ENCODE results near the gene TMEM45B. TPM values are rescaled to one million over a fixed set of nuclear protein-coding genes. Genes with fewer than 3 reads are reported as not detected.
"Not testable (repeated sequence)": the region's sequence is repeated elsewhere in the genome, so short reads cannot be mapped to it uniquely, and the experiment has no call there.

TMEM45B gene
- total and polyA plus RNA-seq, 2 donors (not counting 1 experiment from before 2014, with no cell fraction given) = not detected

DNA sequence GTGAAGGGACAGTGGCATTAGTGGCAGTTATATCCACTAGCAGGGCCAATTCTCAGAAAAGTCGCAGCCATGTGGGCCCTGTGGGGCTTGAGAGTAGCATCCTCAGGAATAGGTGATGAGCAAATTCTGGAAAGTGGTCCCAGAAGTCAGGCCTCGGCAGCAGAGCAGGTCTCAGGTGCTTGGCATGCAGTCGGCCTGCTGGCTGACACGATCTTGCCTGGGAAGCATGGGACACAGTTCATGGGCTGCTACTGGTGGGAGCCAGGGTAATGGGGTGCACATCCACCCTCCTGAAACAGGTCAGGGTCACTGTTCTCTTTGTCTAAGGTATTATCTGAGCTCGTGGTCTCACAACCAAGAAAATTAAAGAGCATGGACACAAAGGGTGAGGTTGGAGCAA is 36.8 kb upstream of the TMEM45B start:
- Histone ChIP-seq H3K27ac (ENCODE audit: insufficient read depth, low read length) (no peak overlapping the region), H4K20me1 (ENCODE audit: control insufficient read depth, extremely low read depth, insufficient read depth, low read length) (no peaks in the 10 kb centered on the region), H3K79me2 (ENCODE audit: control insufficient read depth, insufficient read depth, low read length) (no peaks in the 10 kb centered on the region), H3K4me2 (ENCODE audit: extremely low read depth, insufficient read depth, low read length) (no peak overlapping the region), H2AFZ (ENCODE audit: low read length) (no peak overlapping the region), H3K9me3 (ENCODE audit: control insufficient read depth, insufficient read depth, low read depth, low read length) (no peaks in the 10 kb centered on the region), H3K4me1 (ENCODE audit: control insufficient read depth, extremely low read depth, insufficient read depth, low read length) (no peaks in the 10 kb centered on the region), H3K4me3 (replicated peaks in 1 of 4; ENCODE audit: control extremely low read depth in 1 of 4, insufficient read depth in 1 of 4, low read depth in 3 of 4, low read length in 4 of 4) (no peak overlapping the region), H3K36me3 (ENCODE audit: control insufficient read depth, insufficient read depth, low read length) (no peaks in the 10 kb centered on the region), H3K27me3 (ENCODE audit: control insufficient read depth, insufficient read depth, low read length) (peaks cover 4% of the 10 kb centered on the region), H3K9ac (ENCODE audit: insufficient read depth, low read length) (no peak overlapping the region)
- TF ChIP-seq, protein P1, sequence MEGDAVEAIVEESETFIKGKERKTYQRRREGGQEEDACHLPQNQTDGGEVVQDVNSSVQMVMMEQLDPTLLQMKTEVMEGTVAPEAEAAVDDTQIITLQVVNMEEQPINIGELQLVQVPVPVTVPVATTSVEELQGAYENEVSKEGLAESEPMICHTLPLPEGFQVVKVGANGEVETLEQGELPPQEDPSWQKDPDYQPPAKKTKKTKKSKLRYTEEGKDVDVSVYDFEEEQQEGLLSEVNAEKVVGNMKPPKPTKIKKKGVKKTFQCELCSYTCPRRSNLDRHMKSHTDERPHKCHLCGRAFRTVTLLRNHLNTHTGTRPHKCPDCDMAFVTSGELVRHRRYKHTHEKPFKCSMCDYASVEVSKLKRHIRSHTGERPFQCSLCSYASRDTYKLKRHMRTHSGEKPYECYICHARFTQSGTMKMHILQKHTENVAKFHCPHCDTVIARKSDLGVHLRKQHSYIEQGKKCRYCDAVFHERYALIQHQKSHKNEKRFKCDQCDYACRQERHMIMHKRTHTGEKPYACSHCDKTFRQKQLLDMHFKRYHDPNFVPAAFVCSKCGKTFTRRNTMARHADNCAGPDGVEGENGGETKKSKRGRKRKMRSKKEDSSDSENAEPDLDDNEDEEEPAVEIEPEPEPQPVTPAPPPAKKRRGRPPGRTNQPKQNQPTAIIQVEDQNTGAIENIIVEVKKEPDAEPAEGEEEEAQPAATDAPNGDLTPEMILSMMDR (conservative IDR thresholded peaks at IDR 0.05 in 1 of 2, IDR thresholded peaks at IDR 0.05 in 1 of 2; ENCODE audit: low read depth in 1 of 2, low read length in 2 of 2) = no peak
- TF ChIP-seq EZH2 (IDR thresholded peaks at IDR 0.05; ENCODE audit: low read length, missing control alignments) = no peak
- no peak for DNase-seq (ENCODE audit: low read depth in 2 of 2)

DNA sequence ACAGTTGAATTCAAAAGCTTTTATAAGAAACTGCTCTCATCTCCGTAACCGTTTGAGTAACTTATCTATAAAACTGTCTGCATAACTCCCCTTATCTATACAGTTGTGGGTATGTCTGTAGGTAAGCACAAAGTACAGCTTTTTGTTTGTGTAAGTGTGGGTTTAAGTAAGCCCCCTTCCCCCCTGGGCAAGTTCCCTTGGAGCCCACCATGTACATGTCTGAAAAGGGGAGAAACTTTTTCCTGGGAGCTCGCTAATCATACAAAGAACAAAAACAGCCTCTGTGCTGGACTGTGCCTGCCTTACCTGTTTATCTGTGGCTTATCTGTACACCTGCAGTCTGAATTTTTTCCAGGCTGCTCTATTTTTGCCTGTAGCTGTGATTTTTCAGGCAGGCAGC is 36.3 kb upstream of the TMEM45B start:
- Histone ChIP-seq H3K27ac (ENCODE audit: insufficient read depth, low read length) (no peak overlapping the region), H3K36me3 (ENCODE audit: control insufficient read depth, insufficient read depth, low read length) (no peaks in the 10 kb centered on the region), H3K79me2 (ENCODE audit: control insufficient read depth, insufficient read depth, low read length) (no peaks in the 10 kb centered on the region), H3K9ac (ENCODE audit: insufficient read depth, low read length) (no peak overlapping the region), H2AFZ (ENCODE audit: low read length) (no peak overlapping the region), H3K4me3 (replicated peaks in 1 of 4; ENCODE audit: control extremely low read depth in 1 of 4, insufficient read depth in 1 of 4, low read depth in 3 of 4, low read length in 4 of 4) (no peak overlapping the region), H3K9me3 (ENCODE audit: control insufficient read depth, insufficient read depth, low read depth, low read length) (no peaks in the 10 kb centered on the region), H4K20me1 (ENCODE audit: control insufficient read depth, extremely low read depth, insufficient read depth, low read length) (no peaks in the 10 kb centered on the region), H3K27me3 (ENCODE audit: control insufficient read depth, insufficient read depth, low read length) (peaks cover 4% of the 10 kb centered on the region), H3K4me1 (ENCODE audit: control insufficient read depth, extremely low read depth, insufficient read depth, low read length) (no peaks in the 10 kb centered on the region), H3K4me2 (ENCODE audit: extremely low read depth, insufficient read depth, low read length) (no peak overlapping the region)
- DNase-seq (ENCODE audit: low read depth in 2 of 2) = no peak
- TF ChIP-seq, protein P1 (conservative IDR thresholded peaks at IDR 0.05 in 1 of 2, IDR thresholded peaks at IDR 0.05 in 1 of 2; ENCODE audit: low read depth in 1 of 2, low read length in 2 of 2) = no peak
- TF ChIP-seq EZH2 (IDR thresholded peaks at IDR 0.05; ENCODE audit: low read length, missing control alignments) = no peak

DNA sequence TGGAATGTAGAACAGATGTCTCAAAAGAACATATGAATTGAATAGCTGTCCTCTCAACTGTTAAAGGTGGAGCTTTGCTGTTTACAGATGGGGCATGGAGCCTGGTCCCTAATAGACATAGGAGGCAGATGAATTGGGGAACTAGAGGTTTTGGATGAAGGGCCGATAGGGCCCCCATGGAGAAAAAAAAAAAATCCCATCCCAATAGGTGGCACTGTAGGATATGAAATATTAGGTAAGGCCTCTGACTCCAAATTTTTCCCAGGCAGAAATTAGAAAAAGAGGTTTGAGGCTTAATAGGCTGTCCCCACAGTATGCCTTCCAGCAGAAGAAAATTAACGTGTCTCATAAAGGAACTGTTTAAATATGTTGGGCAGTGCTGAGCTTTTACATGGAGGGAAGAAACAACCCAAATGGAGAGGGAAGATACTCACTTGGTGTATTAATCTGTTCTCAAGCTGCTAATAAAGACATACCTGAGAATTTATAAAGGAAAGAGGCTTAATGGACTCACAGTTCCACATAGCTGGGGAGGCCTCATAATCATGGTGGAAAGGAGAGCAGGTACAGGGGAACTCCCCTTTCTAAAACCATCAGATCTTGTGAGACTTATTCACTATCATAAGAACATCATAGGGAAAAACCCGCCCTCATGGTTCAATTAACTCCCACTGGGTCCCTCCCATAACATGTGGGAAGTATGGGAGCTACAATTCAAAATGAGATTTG is 30.1 kb upstream of the TMEM45B start:
- no peak overlapping the region for H3K9ac ChIP-seq (ENCODE audit: insufficient read depth, low read length)
- no peaks in the 10 kb centered on the region for H3K9me3 ChIP-seq (ENCODE audit: control insufficient read depth, insufficient read depth, low read depth, low read length)
- H3K4me2 ChIP-seq (ENCODE audit: extremely low read depth, insufficient read depth, low read length) = no peak overlapping the region
- H3K4me3 ChIP-seq (replicated peaks in 1 of 4; ENCODE audit: control extremely low read depth in 1 of 4, insufficient read depth in 1 of 4, low read depth in 3 of 4, low read length in 4 of 4) = no peak overlapping the region
- no peak overlapping the region for H3K27ac ChIP-seq (ENCODE audit: insufficient read depth, low read length)
- H3K27me3 ChIP-seq (ENCODE audit: control insufficient read depth, insufficient read depth, low read length) = no peaks in the 10 kb centered on the region
- no peaks in the 10 kb centered on the region for H3K36me3 ChIP-seq (ENCODE audit: control insufficient read depth, insufficient read depth, low read length)
- H3K79me2 ChIP-seq (ENCODE audit: control insufficient read depth, insufficient read depth, low read length) = no peaks in the 10 kb centered on the region
- H3K4me1 ChIP-seq (ENCODE audit: control insufficient read depth, extremely low read depth, insufficient read depth, low read length) = no peaks in the 10 kb centered on the region
- H4K20me1 ChIP-seq (ENCODE audit: control insufficient read depth, extremely low read depth, insufficient read depth, low read length) = no peaks in the 10 kb centered on the region
- peak; percentile 5 to 14 for DNase-seq (ENCODE audit: low read depth in 2 of 2)
- H2AFZ ChIP-seq (ENCODE audit: low read length) = no peak overlapping the region
- no peak for TF ChIP-seq EZH2 (IDR thresholded peaks at IDR 0.05; ENCODE audit: low read length, missing control alignments)
- TF ChIP-seq, protein P1 (conservative IDR thresholded peaks at IDR 0.05 in 1 of 2, IDR thresholded peaks at IDR 0.05 in 1 of 2; ENCODE audit: low read depth in 1 of 2, low read length in 2 of 2) = peak in 1 of 2 donors; percentile 19

- not testable (repeated sequence) for H3K4me2 ChIP-seq (ENCODE audit: extremely low read depth, insufficient read depth, low read length); H2AFZ ChIP-seq (ENCODE audit: low read length); H3K79me2 ChIP-seq (ENCODE audit: control insufficient read depth, insufficient read depth, low read length); H3K4me1 ChIP-seq (ENCODE audit: control insufficient read depth, extremely low read depth, insufficient read depth, low read length); H3K27me3 ChIP-seq (ENCODE audit: control insufficient read depth, insufficient read depth, low read length); H3K9me3 ChIP-seq (ENCODE audit: control insufficient read depth, insufficient read depth, low read depth, low read length); H3K27ac ChIP-seq (ENCODE audit: insufficient read depth, low read length); H4K20me1 ChIP-seq (ENCODE audit: control insufficient read depth, extremely low read depth, insufficient read depth, low read length); H3K9ac ChIP-seq (ENCODE audit: insufficient read depth, low read length); DNase-seq (ENCODE audit: low read depth in 2 of 2); H3K4me3 ChIP-seq (replicated peaks in 1 of 4; ENCODE audit: control extremely low read depth in 1 of 4, insufficient read depth in 1 of 4, low read depth in 3 of 4, low read length in 4 of 4); H3K36me3 ChIP-seq (ENCODE audit: control insufficient read depth, insufficient read depth, low read length)
Measured at GRCh38 chr11:129786112-129786416, 29.6 kb upstream of the TMEM45B start.

All from fibroblast of lung (primary cell).